ENCODE measurements around the gene SNAPC4.

SNAPC4 gene

GRCh38 chr9:136423432-136424146 lies 23.6 kb upstream of the SNAPC4 start:
- Histone ChIP-seq H3K4me1 (no peaks in the 10 kb centered on the region), H3K79me2 (no peaks in the 10 kb centered on the region), H3K4me3 (ENCODE audit: low read depth, low read length) (no peak overlapping the region), H3K9me3 (ENCODE audit: control insufficient read depth, low read length) (no peaks in the 10 kb centered on the region), H3K27ac (no peak overlapping the region), H2AFZ (no peak overlapping the region), H3K4me2 (ENCODE audit: low read length) (no peak overlapping the region), H3K9ac (no peak overlapping the region), H3K36me3 (ENCODE audit: control insufficient read depth, insufficient read depth, low read length) (no peaks in the 10 kb centered on the region), H3K27me3 (ENCODE audit: control insufficient read depth, insufficient read depth, low read length) (no peaks in the 10 kb centered on the region)
- no peak for TF ChIP-seq CTCF (IDR thresholded peaks at IDR 0.05)

- Histone ChIP-seq H3K4me1 (no peaks in the 10 kb centered on the region), H3K27ac (no peak overlapping the region), H3K9ac (no peak overlapping the region), H3K27me3 (ENCODE audit: control insufficient read depth, insufficient read depth, low read length) (no peaks in the 10 kb centered on the region), H2AFZ (no peak overlapping the region), H3K36me3 (ENCODE audit: control insufficient read depth, insufficient read depth, low read length) (no peaks in the 10 kb centered on the region), H3K9me3 (ENCODE audit: control insufficient read depth, low read length) (no peaks in the 10 kb centered on the region), H3K79me2 (no peaks in the 10 kb centered on the region), H3K4me3 (ENCODE audit: low read depth, low read length) (no peak overlapping the region), H3K4me2 (ENCODE audit: low read length) (no peak overlapping the region)
- TF ChIP-seq CTCF (IDR thresholded peaks at IDR 0.05) = no peak
Observed at GRCh38 chr9:136422876-136423275, 22.9 kb upstream of the SNAPC4 start.

- TF ChIP-seq CTCF (IDR thresholded peaks at IDR 0.05) = no peak
- Histone ChIP-seq H3K4me1 (no peaks in the 10 kb centered on the region), H3K4me3 (ENCODE audit: low read depth, low read length) (no peak overlapping the region), H3K79me2 (no peaks in the 10 kb centered on the region), H3K36me3 (ENCODE audit: control insufficient read depth, insufficient read depth, low read length) (no peaks in the 10 kb centered on the region), H3K27ac (no peak overlapping the region), H3K9me3 (ENCODE audit: control insufficient read depth, low read length) (no peaks in the 10 kb centered on the region), H2AFZ (no peak overlapping the region), H3K9ac (no peak overlapping the region), H3K27me3 (ENCODE audit: control insufficient read depth, insufficient read depth, low read length) (no peaks in the 10 kb centered on the region), H3K4me2 (ENCODE audit: low read length) (no peak overlapping the region)
Observed at GRCh38 chr9:136421791-136422190, 21.8 kb upstream of the SNAPC4 start.

GRCh38 chr9:136419092-136419420 lies 19.1 kb upstream of the SNAPC4 start:
- H3K79me2 ChIP-seq = no peaks in the 10 kb centered on the region
- no peaks in the 10 kb centered on the region for H3K36me3 ChIP-seq (ENCODE audit: control insufficient read depth, insufficient read depth, low read length)
- H2AFZ ChIP-seq = no peak overlapping the region
- no peak for TF ChIP-seq CTCF (IDR thresholded peaks at IDR 0.05)
- no peak overlapping the region for H3K27ac ChIP-seq
- no peaks in the 10 kb centered on the region for H3K27me3 ChIP-seq (ENCODE audit: control insufficient read depth, insufficient read depth, low read length)
- no peak overlapping the region for H3K9ac ChIP-seq
- H3K4me2 ChIP-seq (ENCODE audit: low read length) = no peak overlapping the region
- no peak overlapping the region for H3K4me3 ChIP-seq (ENCODE audit: low read depth, low read length)
- no peaks in the 10 kb centered on the region for H3K9me3 ChIP-seq (ENCODE audit: control insufficient read depth, low read length)
- no peaks in the 10 kb centered on the region for H3K4me1 ChIP-seq
